ENCODE results near the gene ADGRL1. TPM values are rescaled to one million over a fixed set of nuclear protein-coding genes. Genes with fewer than 3 reads are reported as not detected.
"Not testable (repeated sequence)": the region's sequence is repeated elsewhere in the genome, so short reads cannot be mapped to it uniquely, and the experiment has no call there.

ADGRL1 gene
- 52.8 and 150 TPM in 2 replicates for total RNA-seq (2011; cell fraction: chromatin; rRNA removed; ENCODE audit: low replicate concordance)
- 73.8 and 77.4 TPM in 2 replicates for total RNA-seq (2011; cell fraction: nucleolus; rRNA removed)
- total RNA-seq (2011; cell fraction: nucleoplasm; rRNA removed), result 64.1 and 80.0 TPM in 2 replicates
- 10.9 TPM in 2 replicates for total RNA-seq (2014; rRNA removed)
- 2.8 and 3.3 TPM in 2 replicates for total RNA-seq (2014; rRNA removed; fragmentation: Illumina TruSeq; extraction: Trizol)
- total RNA-seq (2015; rRNA removed; fragmentation: Illumina TruSeq; extraction: Trizol), result 6.7 and 7.6 TPM in 2 replicates
- total RNA-seq (2021), result 33.2 and 37.0 TPM in 2 replicates
- polyA plus RNA-seq (2011; rRNA removed), result 8.6 and 14.7 TPM in 2 replicates
- 10.0 and 19.9 TPM in 2 replicates for polyA plus RNA-seq (2011; cell fraction: cytosol; rRNA removed)
- polyA plus RNA-seq (2011; cell fraction: nucleus; rRNA removed), result 50.7 and 75.0 TPM in 2 replicates
- 12.4 and 16.3 TPM in 2 replicates for polyA plus RNA-seq (2012)
- 10.8 and 16.6 TPM in 2 replicates for polyA plus RNA-seq (2014; fragmentation: Illumina TruSeq; extraction: Trizol)
- polyA plus RNA-seq (2014; fragmentation: Nextera tagmentation; extraction: Ambion mirVana), result under 1 TPM; 0.14 to 0.27 TPM
- polyA plus RNA-seq (2014; rRNA removed), result 12.6 and 20.3 TPM in 2 replicates
- polyA minus RNA-seq (2011; rRNA and poly(A)+ RNA removed), result 9.3 and 13.3 TPM in 2 replicates
- 31.3 and 46.7 TPM in 2 replicates for polyA minus RNA-seq (2011; cell fraction: cytosol; rRNA and poly(A)+ RNA removed)
- 17.5 and 24.1 TPM in 2 replicates for polyA minus RNA-seq (2011; cell fraction: nucleus; rRNA and poly(A)+ RNA removed)
- percentile 57 among the genes with signal in this experiment for Bru-seq, nascent RNA
- percentile 56 among the genes with signal in this experiment for BruChase-seq, experiment 1, labeled RNA remaining after a 2-hour chase
- percentile 60 among the genes with signal in this experiment for BruChase-seq, experiment 2, labeled RNA remaining after a 6-hour chase
- long read RNA-seq, experiment 1, partial matches to known transcripts, result 0 of 54 reads
- long read RNA-seq, experiment 1, other reads (novel, unspliced or antisense), result 54 of 54 reads
- long read RNA-seq, experiment 2, partial matches to known transcripts, result 2 of 23 reads
- long read RNA-seq, experiment 2, other reads (novel, unspliced or antisense), result 20 of 23 reads
- long read RNA-seq, experiment 3, partial matches to known transcripts, result 0 of 2 reads
- long read RNA-seq, experiment 3, other reads (novel, unspliced or antisense), result 2 of 2 reads

GRCh38 chr19:14205452-14206287 lies at the start of gene ADGRL1:
Gene ADGRL1 (minus strand): TSS chr19:14206169. CDS start chr19:14183602, 22,567 bp downstream.
- H3K79me2 ChIP-seq (ENCODE audit: control insufficient read depth, insufficient read depth, low read length), result peaks cover 14% of the 10 kb centered on the region
- H4K20me1 ChIP-seq (replicated peaks; ENCODE audit: control insufficient read depth, insufficient read depth, low read length); CTCF ChIA-PET (ENCODE audit: low intra/inter-chr PET ratio); H3K36me3 ChIP-seq (ENCODE audit: control insufficient read depth, insufficient read depth, low read length); H3K9me1 ChIP-seq (ENCODE audit: control insufficient read depth, insufficient read depth, low read length); FAIRE-seq; H3K9me3 ChIP-seq (replicated peaks; ENCODE audit: control insufficient read depth, insufficient read depth, low read depth, low read length); intact Hi-C loops (cut with micrococcal nuclease); ATAC-seq; H3K27me3 ChIP-seq (ENCODE audit: control insufficient read depth in 2 of 2, insufficient read depth in 2 of 2, low read length in 2 of 2); BruUV-seq (replicated peaks); POLR2A ChIA-PET; in situ Hi-C loops (cut with MboI): not testable (repeated sequence)
- H3K27ac ChIP-seq (ENCODE audit: extremely low read depth, low read depth, low read length), result peak within 1 kb of the TSS; percentile 84
- peak within 1 kb of the TSS; percentile 93 for H2AFZ ChIP-seq (ENCODE audit: low read depth, low read length)
- H3K4me1 ChIP-seq (replicated peaks in 1 of 2; ENCODE audit: control insufficient read depth in 2 of 2, insufficient read depth in 2 of 2, low read length in 2 of 2), result peaks cover 0 to 46% of the 10 kb centered on the region in 2 experiments; a peak in 2 of 5 replicates
- H3K4me2 ChIP-seq (ENCODE audit: insufficient read depth, low read length), result peak within 1 kb of the TSS; percentile 76
- DNase-seq (ENCODE audit: extremely low read depth in 1 of 4, low spot score in 3 of 4), result peak in 2 of 4 experiments; percentile 44 to 51
- H3K9ac ChIP-seq (ENCODE audit: insufficient read depth in 1 of 2, low read depth in 2 of 2, low read length in 2 of 2), result peak within 1 kb of the TSS; percentile 70 to 91
- whole genome bisulfite sequencing (ENCODE audit: insufficient coverage, low coverage, missing lambda C conversion rate), result 6% methylated on average over 6 of the region's 96 CpGs
- TF ChIP-seq, protein P1, sequence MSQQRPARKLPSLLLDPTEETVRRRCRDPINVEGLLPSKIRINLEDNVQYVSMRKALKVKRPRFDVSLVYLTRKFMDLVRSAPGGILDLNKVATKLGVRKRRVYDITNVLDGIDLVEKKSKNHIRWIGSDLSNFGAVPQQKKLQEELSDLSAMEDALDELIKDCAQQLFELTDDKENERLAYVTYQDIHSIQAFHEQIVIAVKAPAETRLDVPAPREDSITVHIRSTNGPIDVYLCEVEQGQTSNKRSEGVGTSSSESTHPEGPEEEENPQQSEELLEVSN (IDR thresholded peaks at IDR 0.05; ENCODE audit: borderline replicate concordance in 1 of 2, extremely low read depth in 1 of 2, insufficient read depth in 1 of 2, insufficient read length in 1 of 2, low read depth in 1 of 2, low read length in 1 of 2, poor library complexity in 1 of 2, severe bottlenecking in 1 of 2), result peak in 1 of 2 experiments; percentile 8
- TF ChIP-seq RBFOX2 (IDR thresholded peaks at IDR 0.05; ENCODE audit: low read depth, low read length), result peak; percentile 40
- peak in 1 of 2 experiments; percentile 40; a peak in 2 of 4 replicates for TF ChIP-seq NRF1 (conservative IDR thresholded peaks at IDR 0.05 in 1 of 2, IDR thresholded peaks at IDR 0.05 in 1 of 2)
- TF ChIP-seq GATAD2B (IDR thresholded peaks at IDR 0.05; ENCODE audit: borderline replicate concordance), result 0 out of 2 replicates have a peak, but pooled peaks have one; percentile 28
- 0 out of 2 replicates have a peak, but pooled peaks have one; percentile 29 for TF ChIP-seq ZNF384 (IDR thresholded peaks at IDR 0.05; ENCODE audit: low read depth, low read length)
- 0 out of 2 replicates have a peak, but pooled peaks have one; percentile 3 for TF ChIP-seq ZBTB7A (IDR thresholded peaks at IDR 0.05; ENCODE audit: borderline replicate concordance, control insufficient read depth, low read depth, low read length)
- peak within 1 kb of the TSS; percentile 66 for H3K4me3 ChIP-seq
